Esophagus muscularis mucosa (tissue), 4 donors: ENCODE data around the gene ULBP1. TPM values are rescaled to one million over a fixed set of nuclear protein-coding genes. Genes with fewer than 3 reads are reported as not detected.
"Not testable (repeated sequence)": the region's sequence is repeated elsewhere in the genome, so short reads cannot be mapped to it uniquely, and the experiment has no call there.

Experiments used
- DNase-seq: peaks from one replicate; pipeline ENCODE4 v3.0.0-alpha.2; 2017; ENCODE audit errors: extremely low spot score
- H3K27ac ChIP-seq, 4 donors: fragments of 200-600 bp; sonication (generic); replicated peaks in 1 of 4; 1 replicate in 3 of 4; 2 replicates in 1 of 4; pipeline ENCODE4 v1.5.1; 2016 to 2019; ENCODE audit warnings: mild to moderate bottlenecking in 1 of 4
- H3K27me3 ChIP-seq, 4 donors: fragments of 200-600 bp; sonication (generic); one replicate each; pipeline versions ENCODE4 v1.5.1 to v1.6.0; 2016 to 2019
- H3K36me3 ChIP-seq, 4 donors: fragments of 200-600 bp; sonication (generic); one replicate each; pipeline ENCODE4 v1.5.1; 2016 to 2019
- H3K4me1 ChIP-seq, 4 donors: fragments of 200-600 bp; sonication (generic); one replicate each; pipeline ENCODE4 v1.5.1; 2016 to 2019
- H3K4me3 ChIP-seq, 4 donors: fragments of 200-600 bp; sonication (generic); 1 replicate in 2 of 4; 2 replicates in 2 of 4; pipeline ENCODE4 v1.5.1; 2016 to 2019; ENCODE audit warnings: mild to moderate bottlenecking in 4 of 4, moderate library complexity in 1 of 4
- H3K9me3 ChIP-seq, 4 donors: fragments of 200-600 bp; sonication (generic); 1 replicate in 3 of 4; 2 replicates in 1 of 4; pipeline ENCODE4 v1.5.1; 2016 to 2019
- EP300 ChIP-seq: sonication (generic); formaldehyde crosslinking; IDR thresholded peaks from one replicate; pipeline ENCODE4 v1.6.1; 2017; ENCODE audit warnings: antibody characterized with exemption
- POLR2AphosphoS5 ChIP-seq, 2 donors: sonication (generic); formaldehyde crosslinking; IDR thresholded peaks; one replicate each; pipeline ENCODE4 v1.6.1; 2017; ENCODE audit warnings: antibody characterized with exemption in 2 of 2
- WGBS: methylation state at CpG from one replicate; pipeline ENCODE4 v1.1.5; 2018; 5-methylcytosine and 5-hydroxymethylcytosine counted together
- intact Hi-C: fragments of 100-400 bp; cut with DNase I; formaldehyde crosslinking; loops from one replicate; pipeline ENCODE4 v1.15.1; 2023
- total RNA-seq, 4 donors: library from RNA; depleted of rRNA; stranded (reverse); fragments of >200 nt; gene quantifications; one replicate each; pipeline versions ENCODE4 v1.1.0 to v1.2.1, GENCODE V29; 2016
- TF ChIP-seq, protein P1 (sequence below), 3 experiments: fragments of 200-600 bp in 2 of 3; fragments of 450-650 bp in 1 of 3; sonication (generic) in 2 of 3; IDR thresholded peaks; one replicate each; pipeline ENCODE4 v1.5.1; 2017 to 2019; ENCODE audit warnings: antibody characterized with exemption in 3 of 3, mild to moderate bottlenecking in 2 of 3, moderate library complexity in 1 of 3

Gene ULBP1
- total RNA-seq, 4 donors from 2014 or later, result 0.17 TPM; not detected in 3

DNA sequence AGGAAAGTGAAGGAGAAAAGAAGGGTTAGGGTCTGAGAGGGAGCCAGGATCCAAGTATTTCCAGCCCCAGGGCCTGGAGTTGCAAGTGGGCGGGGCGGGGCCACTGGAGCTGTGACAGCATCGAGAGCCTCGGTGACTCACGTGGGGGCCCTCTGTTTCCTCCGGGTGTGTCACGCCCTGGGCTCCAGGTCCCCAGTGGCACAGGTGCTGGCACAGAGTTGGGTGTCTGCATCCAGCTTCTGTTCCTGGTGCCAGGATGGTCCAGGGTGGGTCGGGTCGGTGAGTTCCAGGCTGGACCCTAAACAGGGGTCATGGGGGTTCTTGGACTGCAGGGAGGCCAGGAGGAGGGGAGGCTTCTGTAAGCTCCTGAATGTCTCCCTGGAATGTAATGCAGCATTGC, 44.8 kb downstream of the ULBP1 start:
- intact Hi-C loops, result loop anchor here (10.0 kb wide), 1 partner anchor 174 kb away; no protein-coding TSS in a partner anchor
- WGBS, result 56% methylated on average over 9 of the region's 9 CpGs
- H3K4me3 ChIP-seq, result no peak overlapping the region
- no peaks in the 10 kb centered on the region for H3K36me3 ChIP-seq
- DNase-seq, result no peak
- peaks cover 0 to 93% (median 20%) of the 10 kb centered on the region in 4 donors for H3K27me3 ChIP-seq
- H3K9me3 ChIP-seq, result no peaks in the 10 kb centered on the region
- TF ChIP-seq POLR2AphosphoS5 (IDR thresholded peaks at IDR 0.05), result no peak
- TF ChIP-seq EP300, result no peak
- TF ChIP-seq, protein P1, sequence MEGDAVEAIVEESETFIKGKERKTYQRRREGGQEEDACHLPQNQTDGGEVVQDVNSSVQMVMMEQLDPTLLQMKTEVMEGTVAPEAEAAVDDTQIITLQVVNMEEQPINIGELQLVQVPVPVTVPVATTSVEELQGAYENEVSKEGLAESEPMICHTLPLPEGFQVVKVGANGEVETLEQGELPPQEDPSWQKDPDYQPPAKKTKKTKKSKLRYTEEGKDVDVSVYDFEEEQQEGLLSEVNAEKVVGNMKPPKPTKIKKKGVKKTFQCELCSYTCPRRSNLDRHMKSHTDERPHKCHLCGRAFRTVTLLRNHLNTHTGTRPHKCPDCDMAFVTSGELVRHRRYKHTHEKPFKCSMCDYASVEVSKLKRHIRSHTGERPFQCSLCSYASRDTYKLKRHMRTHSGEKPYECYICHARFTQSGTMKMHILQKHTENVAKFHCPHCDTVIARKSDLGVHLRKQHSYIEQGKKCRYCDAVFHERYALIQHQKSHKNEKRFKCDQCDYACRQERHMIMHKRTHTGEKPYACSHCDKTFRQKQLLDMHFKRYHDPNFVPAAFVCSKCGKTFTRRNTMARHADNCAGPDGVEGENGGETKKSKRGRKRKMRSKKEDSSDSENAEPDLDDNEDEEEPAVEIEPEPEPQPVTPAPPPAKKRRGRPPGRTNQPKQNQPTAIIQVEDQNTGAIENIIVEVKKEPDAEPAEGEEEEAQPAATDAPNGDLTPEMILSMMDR (IDR thresholded peaks at IDR 0.05), result no peak
- peaks cover 12 to 19% (median 18%) of the 10 kb centered on the region in 4 donors for H3K4me1 ChIP-seq
- H3K27ac ChIP-seq, result no peak overlapping the region

DNA sequence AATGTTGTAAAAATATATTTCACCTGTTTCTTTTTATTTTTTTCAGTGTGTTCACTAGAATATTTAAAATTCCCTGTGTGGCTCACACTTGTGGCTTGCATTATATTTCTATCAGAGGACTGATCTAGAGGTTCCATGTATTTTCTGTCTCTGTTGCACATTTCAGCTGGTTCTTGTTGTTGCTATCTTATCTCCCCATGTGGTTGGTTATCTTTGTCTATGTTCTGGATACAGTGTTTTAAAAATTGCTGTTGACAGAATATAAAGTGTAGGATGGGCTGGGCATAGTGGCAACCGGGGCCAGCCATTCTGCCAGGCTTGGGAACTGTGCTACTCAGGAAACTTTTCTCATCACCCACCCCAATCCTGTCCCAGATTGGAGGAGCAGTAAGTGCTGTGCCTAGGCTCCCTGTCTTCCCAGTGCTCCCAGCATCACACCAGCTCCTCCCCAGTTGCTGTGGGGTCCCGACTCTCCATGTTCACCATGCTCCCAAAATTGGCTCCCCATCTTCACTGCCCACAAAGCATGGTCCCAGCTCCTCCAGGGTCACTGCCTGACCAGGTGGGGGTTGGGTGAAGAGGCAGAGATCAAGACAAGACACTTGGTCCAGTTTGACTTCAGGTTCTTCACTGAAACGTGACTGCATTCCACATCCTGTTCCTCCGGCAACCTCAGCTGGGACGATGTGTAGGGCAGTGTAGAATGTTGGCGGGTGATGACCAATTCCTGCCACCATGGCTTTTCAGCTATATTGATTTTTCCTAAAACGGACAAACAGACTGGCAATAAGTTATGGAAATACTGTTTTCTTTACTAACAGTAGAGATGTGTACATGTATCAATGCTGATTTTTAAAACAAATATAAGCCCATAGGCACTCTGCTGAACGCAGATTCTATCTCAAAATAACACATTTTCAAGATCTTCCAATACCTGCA, 49.4 kb downstream of the ULBP1 start:
- peaks cover 5 to 91% (median 37%) of the 10 kb centered on the region in 4 donors for H3K27me3 ChIP-seq
- 30% methylated on average over 8 of the region's 8 CpGs for WGBS
- H3K27ac ChIP-seq, H3K9me3 ChIP-seq, DNase-seq, H3K36me3 ChIP-seq, intact Hi-C loops, H3K4me3 ChIP-seq: not testable (repeated sequence)
- H3K4me1 ChIP-seq, result peaks cover 0 to 20% (median 8%) of the 10 kb centered on the region in 4 donors

DNA sequence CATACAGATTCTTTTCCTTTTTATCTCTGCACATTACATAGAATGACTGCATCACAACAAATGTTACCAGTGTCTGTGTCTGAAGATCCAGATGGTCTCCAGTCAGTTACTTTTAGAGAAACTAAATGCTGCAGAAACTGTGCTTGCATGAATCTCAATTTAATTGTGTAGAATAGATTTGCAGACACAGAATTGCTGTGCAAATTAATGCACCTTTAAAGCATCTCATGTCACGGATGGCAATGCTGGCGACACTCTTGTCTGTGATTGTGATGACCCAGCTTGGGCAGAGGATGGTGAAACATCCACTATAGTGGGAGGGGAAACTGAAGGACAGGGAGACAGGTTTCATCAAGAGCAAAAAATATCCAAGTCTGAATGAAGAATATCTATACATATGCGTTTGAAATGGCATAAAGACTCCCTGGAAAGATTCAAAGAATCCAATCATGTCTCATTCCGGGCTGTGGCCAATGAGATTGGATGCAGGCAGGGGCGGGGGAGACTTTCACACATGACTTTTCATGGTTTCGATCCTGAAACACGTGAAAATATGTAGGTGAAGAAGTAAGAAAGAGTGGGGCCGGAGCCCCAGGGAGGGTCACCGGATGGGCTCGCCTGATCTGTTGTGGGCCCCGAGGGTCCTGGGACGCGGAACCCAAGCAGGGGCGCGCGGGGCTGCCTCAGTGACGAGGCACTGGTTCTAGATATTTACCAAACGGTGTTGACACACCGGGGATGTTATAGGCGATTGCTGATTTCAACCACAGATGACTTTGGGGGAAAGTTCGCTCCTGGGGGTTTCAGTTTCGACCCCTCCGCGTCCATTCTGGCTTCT, 50.3 kb downstream of the ULBP1 start:
- Histone ChIP-seq H3K4me1 (peaks cover 0 to 20% (median 8%) of the 10 kb centered on the region in 4 donors), H3K27me3 (peaks cover 5 to 91% (median 41%) of the 10 kb centered on the region in 4 donors)
- H3K4me3 ChIP-seq, DNase-seq, H3K9me3 ChIP-seq, H3K27ac ChIP-seq, H3K36me3 ChIP-seq, intact Hi-C loops: not testable (repeated sequence)
- 11% methylated on average over 7 of the region's 24 CpGs for WGBS

- intact Hi-C loops, result not testable (repeated sequence)
- H3K27me3 ChIP-seq, result peaks cover 5 to 87% (median 42%) of the 10 kb centered on the region in 4 donors
- 6% methylated on average over 2 of the region's 50 CpGs for WGBS
Observed at GRCh38 chr6:150014623-150015280, 51.0 kb downstream of the ULBP1 start.

GRCh38 chr6:150015281-150016001, 51.7 kb downstream of the ULBP1 start:
- WGBS, result 7% methylated on average over 15 of the region's 15 CpGs
- DNase-seq, H3K9me3 ChIP-seq, H3K36me3 ChIP-seq, intact Hi-C loops, H3K27ac ChIP-seq, H3K4me3 ChIP-seq: not testable (repeated sequence)
- H3K4me1 ChIP-seq, result peaks cover 0 to 20% (median 8%) of the 10 kb centered on the region in 4 donors
- H3K27me3 ChIP-seq, result peaks cover 5 to 83% (median 42%) of the 10 kb centered on the region in 4 donors

More at GRCh38 chr6:150014623-150015280, 51.0 kb downstream of the ULBP1 start:
- H3K4me3 ChIP-seq, H3K27ac ChIP-seq, H3K9me3 ChIP-seq, DNase-seq, H3K36me3 ChIP-seq: not testable (repeated sequence)
- H3K4me1 ChIP-seq, result peaks cover 0 to 20% (median 8%) of the 10 kb centered on the region in 4 donors
